ENCODE measurements around the gene OR4S1.
"Not testable (repeated sequence)": the region's sequence is repeated elsewhere in the genome, so short reads cannot be mapped to it uniquely, and the experiment has no call there.

- not testable (repeated sequence) for TF ChIP-seq POLR2AphosphoS5, POLR2A (IDR thresholded peaks at IDR 0.05; ENCODE audit: low read depth, low read length)
Measured at GRCh38 chr11:48313590-48313989, 7.6 kb downstream of the OR4S1 start.

All from GM12892 (cell line).